ENCODE results near the gene NME1. TPM values are rescaled to one million over a fixed set of nuclear protein-coding genes. Genes with fewer than 3 reads are reported as not detected.
A peak's percentile ranks its signal among the peaks of the same experiment; 100 is the strongest.

NME1 gene
- total RNA-seq, 4 donors from 2014 or later: 19.1 to 32.6 (median 29.2) TPM

- DNase-seq: no peak
- no peak overlapping the region for H3K4me3 ChIP-seq
- intact Hi-C loops (cut with DNase I; ENCODE audit: low total_unique reads): no loop called here
- no peak for ATAC-seq
- in situ Hi-C loops (cut with MboI; ENCODE audit: low sequenced_read_pairs in 4 of 4): no loop called here
- H3K9me3 ChIP-seq: no peaks in the 10 kb centered on the region
- H3K36me3 ChIP-seq: no peaks in the 10 kb centered on the region
- H3K27ac ChIP-seq: no peak overlapping the region
- TF ChIP-seq, protein P1, sequence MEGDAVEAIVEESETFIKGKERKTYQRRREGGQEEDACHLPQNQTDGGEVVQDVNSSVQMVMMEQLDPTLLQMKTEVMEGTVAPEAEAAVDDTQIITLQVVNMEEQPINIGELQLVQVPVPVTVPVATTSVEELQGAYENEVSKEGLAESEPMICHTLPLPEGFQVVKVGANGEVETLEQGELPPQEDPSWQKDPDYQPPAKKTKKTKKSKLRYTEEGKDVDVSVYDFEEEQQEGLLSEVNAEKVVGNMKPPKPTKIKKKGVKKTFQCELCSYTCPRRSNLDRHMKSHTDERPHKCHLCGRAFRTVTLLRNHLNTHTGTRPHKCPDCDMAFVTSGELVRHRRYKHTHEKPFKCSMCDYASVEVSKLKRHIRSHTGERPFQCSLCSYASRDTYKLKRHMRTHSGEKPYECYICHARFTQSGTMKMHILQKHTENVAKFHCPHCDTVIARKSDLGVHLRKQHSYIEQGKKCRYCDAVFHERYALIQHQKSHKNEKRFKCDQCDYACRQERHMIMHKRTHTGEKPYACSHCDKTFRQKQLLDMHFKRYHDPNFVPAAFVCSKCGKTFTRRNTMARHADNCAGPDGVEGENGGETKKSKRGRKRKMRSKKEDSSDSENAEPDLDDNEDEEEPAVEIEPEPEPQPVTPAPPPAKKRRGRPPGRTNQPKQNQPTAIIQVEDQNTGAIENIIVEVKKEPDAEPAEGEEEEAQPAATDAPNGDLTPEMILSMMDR (IDR thresholded peaks at IDR 0.05 in 4 of 5, conservative IDR thresholded peaks at IDR 0.05 in 1 of 5): no peak
- no peak for TF ChIP-seq POLR2A (IDR thresholded peaks at IDR 0.05)
- no peaks in the 10 kb centered on the region for H3K27me3 ChIP-seq
- peaks cover 7 to 12% of the 10 kb centered on the region in 2 donors for H3K4me1 ChIP-seq
Measured at GRCh38 chr17:51128076-51128475, 25.3 kb upstream of the NME1 start.

GRCh38 chr17:51132964-51133319 lies 20.4 kb upstream of the NME1 start:
- ATAC-seq (peak; percentile 95 to 98), DNase-seq (no peak)
- H3K27me3 ChIP-seq: no peaks in the 10 kb centered on the region
- H3K27ac ChIP-seq: peak overlapping the region; percentile 74 to 89 (median 82)
- H3K4me3 ChIP-seq: peak overlapping the region in 1 of 4 donors; percentile 4
- in situ Hi-C loops (cut with MboI; ENCODE audit: low sequenced_read_pairs in 4 of 4) (no loop called here), intact Hi-C loops (cut with DNase I; ENCODE audit: low total_unique reads) (no loop called here)
- no peaks in the 10 kb centered on the region for H3K36me3 ChIP-seq
- H3K9me3 ChIP-seq: no peaks in the 10 kb centered on the region
- TF ChIP-seq, protein P1 (IDR thresholded peaks at IDR 0.05 in 4 of 5, conservative IDR thresholded peaks at IDR 0.05 in 1 of 5): no peak
- TF ChIP-seq POLR2A (IDR thresholded peaks at IDR 0.05): no peak
- H3K4me1 ChIP-seq: peaks cover 13 to 18% of the 10 kb centered on the region in 2 donors

GRCh38 chr17:51133365-51133764 lies 20.0 kb upstream of the NME1 start:
- peak overlapping the region; percentile 74 to 89 (median 82) for H3K27ac ChIP-seq
- no peaks in the 10 kb centered on the region for H3K27me3 ChIP-seq
- no peak overlapping the region for H3K4me3 ChIP-seq
- H3K9me3 ChIP-seq: no peaks in the 10 kb centered on the region
- peaks cover 13 to 18% of the 10 kb centered on the region in 2 donors for H3K4me1 ChIP-seq
- no peak for TF ChIP-seq POLR2A (IDR thresholded peaks at IDR 0.05)
- TF ChIP-seq, protein P1 (IDR thresholded peaks at IDR 0.05 in 4 of 5, conservative IDR thresholded peaks at IDR 0.05 in 1 of 5): no peak
- in situ Hi-C loops (cut with MboI; ENCODE audit: low sequenced_read_pairs in 4 of 4) (no loop called here), intact Hi-C loops (cut with DNase I; ENCODE audit: low total_unique reads) (no loop called here)
- no peaks in the 10 kb centered on the region for H3K36me3 ChIP-seq
- ATAC-seq (peak; percentile 12 to 21), DNase-seq (no peak)

- in situ Hi-C loops (cut with MboI; ENCODE audit: low sequenced_read_pairs in 4 of 4) (no loop called here), intact Hi-C loops (cut with DNase I; ENCODE audit: low total_unique reads) (no loop called here)
- ATAC-seq (no peak), DNase-seq (no peak)
- Histone ChIP-seq H3K36me3 (no peaks in the 10 kb centered on the region), H3K27ac (peak overlapping the region in 1 of 4 donors; percentile 64), H3K9me3 (no peaks in the 10 kb centered on the region), H3K4me1 (peaks cover 13 to 18% of the 10 kb centered on the region in 2 donors), H3K27me3 (no peaks in the 10 kb centered on the region), H3K4me3 (no peak overlapping the region)
- no peak for TF ChIP-seq POLR2A (IDR thresholded peaks at IDR 0.05)
- TF ChIP-seq, protein P1 (IDR thresholded peaks at IDR 0.05 in 4 of 5, conservative IDR thresholded peaks at IDR 0.05 in 1 of 5): no peak
Measured at GRCh38 chr17:51135956-51136355, 17.4 kb upstream of the NME1 start.

- DNase-seq (no peak), ATAC-seq (no peak)
- peaks cover 0 to 6% of the 10 kb centered on the region in 2 donors for H3K4me1 ChIP-seq
- H3K27me3 ChIP-seq: no peaks in the 10 kb centered on the region
- H3K9me3 ChIP-seq: no peaks in the 10 kb centered on the region
- H3K36me3 ChIP-seq: no peaks in the 10 kb centered on the region
- intact Hi-C loops (cut with DNase I; ENCODE audit: low total_unique reads): no loop called here
- H3K27ac ChIP-seq: no peak overlapping the region
- no peak for TF ChIP-seq POLR2A (IDR thresholded peaks at IDR 0.05)
- TF ChIP-seq, protein P1 (IDR thresholded peaks at IDR 0.05 in 4 of 5, conservative IDR thresholded peaks at IDR 0.05 in 1 of 5): no peak
- no peak overlapping the region for H3K4me3 ChIP-seq
- in situ Hi-C loops (cut with MboI; ENCODE audit: low sequenced_read_pairs in 4 of 4): no loop called here
Measured at GRCh38 chr17:51142597-51142996, 10.8 kb upstream of the NME1 start.

Data from gastrocnemius medialis (tissue), 4 donors.